CD14-positive monocyte (primary cell): ENCODE measurements around the gene PTPRD. TPM values are rescaled to one million over a fixed set of nuclear protein-coding genes. Genes with fewer than 3 reads are reported as not detected.

Experiments
- DNase-seq, 3 donors: peaks; one replicate each; pipeline ENCODE4 v3.0.0-alpha.2; 2011 to 2022
- H2AFZ ChIP-seq: 2 replicates; pipeline ENCODE4 v1.6.0; 2012; ENCODE audit warnings: mild to moderate bottlenecking, low read depth, low read length, inconsistent platforms; ENCODE audit not compliant: insufficient read depth, poor library complexity, severe bottlenecking
- H3K27ac ChIP-seq, 2 donors: 1 replicate in 1 of 2; 2 replicates in 1 of 2; pipeline ENCODE4 v1.5.1; 2012 to 2013; ENCODE audit warnings: low read length in 2 of 2, control low read depth in 1 of 2, inconsistent platforms in 1 of 2, low read depth in 1 of 2, mild to moderate bottlenecking in 1 of 2
- H3K27me3 ChIP-seq, 2 donors: one replicate each; pipeline versions ENCODE4 v1.6.0 to v1.6.1; 2011 to 2013; ENCODE audit warnings: low read length in 2 of 2; ENCODE audit not compliant: control insufficient read depth in 2 of 2, insufficient read depth in 2 of 2
- H3K36me3 ChIP-seq, 2 donors: replicated peaks in 1 of 2; 1 replicate in 1 of 2; 2 replicates in 1 of 2; pipeline versions ENCODE4 v1.5.1 to v1.6.1; 2012 to 2013; ENCODE audit warnings: low read length in 2 of 2, control low read depth in 1 of 2, inconsistent platforms in 1 of 2, mild to moderate bottlenecking in 1 of 2; ENCODE audit not compliant: insufficient read depth in 2 of 2, control insufficient read depth in 1 of 2
- H3K4me1 ChIP-seq, 2 donors: 1 replicate in 1 of 2; 2 replicates in 1 of 2; pipeline versions ENCODE4 v1.5.1 to v1.6.1; 2012 to 2013; ENCODE audit warnings: low read length in 2 of 2, control low read depth in 1 of 2, inconsistent platforms in 1 of 2, mild to moderate bottlenecking in 1 of 2, moderate library complexity in 1 of 2; ENCODE audit not compliant: insufficient read depth in 2 of 2, control insufficient read depth in 1 of 2
- H3K4me2 ChIP-seq: replicated peaks from 2 replicates; pipeline ENCODE3; 2012; ENCODE audit warnings: low read length, moderate library complexity, mild to moderate bottlenecking; ENCODE audit not compliant: poor library complexity, severe bottlenecking; ENCODE audit errors: extremely low read depth
- H3K4me3 ChIP-seq, 3 experiments: fragments of 200-600 bp in 1 of 3; sonication (generic) in 1 of 3; replicated peaks in 1 of 3; 1 replicate in 2 of 3; 2 replicates in 1 of 3; pipeline ENCODE4 v1.5.1; 2011 to 2013; ENCODE audit warnings: low read length in 3 of 3, mild to moderate bottlenecking in 3 of 3, control low read depth in 2 of 3, low read depth in 2 of 3, inconsistent platforms in 1 of 3, moderate library complexity in 1 of 3
- H3K79me2 ChIP-seq: 2 replicates; pipeline ENCODE4 v1.6.0; 2012; ENCODE audit warnings: mild to moderate bottlenecking, control low read depth, inconsistent platforms, low read length, moderate library complexity; ENCODE audit not compliant: insufficient read depth
- H3K9ac ChIP-seq: 2 replicates; pipeline ENCODE4 v1.6.0; 2017; ENCODE audit warnings: low read length, mild to moderate bottlenecking; ENCODE audit not compliant: insufficient read depth, poor library complexity, severe bottlenecking
- H3K9me3 ChIP-seq, 2 donors: replicated peaks in 1 of 2; 1 replicate in 1 of 2; 2 replicates in 1 of 2; pipeline versions ENCODE4 v1.5.1 to v1.6.1; 2012 to 2013; ENCODE audit warnings: low read length in 2 of 2, control low read depth in 1 of 2; ENCODE audit not compliant: control insufficient read depth in 1 of 2, insufficient read depth in 1 of 2
- H4K20me1 ChIP-seq: 2 replicates; pipeline ENCODE4 v1.6.0; 2012; ENCODE audit warnings: mild to moderate bottlenecking, low read length, control low read depth, moderate library complexity; ENCODE audit not compliant: insufficient read depth
- H3K27ac Mint-ChIP-seq, 7 donors: one replicate each; pipeline ENCODE4 v1.8.0; 2020; ENCODE audit warnings: mild to moderate bottlenecking in 7 of 7, mixed read lengths in 7 of 7, moderate library complexity in 6 of 7, inconsistent platforms in 2 of 7
- H3K27me3 Mint-ChIP-seq, 3 donors: one replicate each; pipeline ENCODE4 v1.8.0; 2021 to 2022; ENCODE audit warnings: low read depth in 3 of 3, mild to moderate bottlenecking in 3 of 3, mixed read lengths in 3 of 3, moderate library complexity in 3 of 3, inconsistent platforms in 1 of 3
- H3K36me3 Mint-ChIP-seq, 2 donors: one replicate each; pipeline ENCODE4 v1.8.0; 2020; ENCODE audit warnings: mixed read lengths in 2 of 2, inconsistent platforms in 1 of 2, mild to moderate bottlenecking in 1 of 2
- H3K4me1 Mint-ChIP-seq: one replicate; pipeline ENCODE4 v1.8.0; 2020; ENCODE audit warnings: mild to moderate bottlenecking, mixed read lengths
- H3K4me3 Mint-ChIP-seq, 2 donors: one replicate each; pipeline ENCODE4 v1.8.0; 2020; ENCODE audit warnings: mild to moderate bottlenecking in 2 of 2, mixed read lengths in 2 of 2, moderate library complexity in 1 of 2
- H3K9me3 Mint-ChIP-seq, 7 donors: one replicate each; pipeline ENCODE4 v1.8.0; 2020 to 2022; ENCODE audit warnings: mixed read lengths in 7 of 7, mild to moderate bottlenecking in 6 of 7, moderate library complexity in 6 of 7, inconsistent platforms in 2 of 7
- WGBS: methylation state at CpG from one replicate; pipeline ENCODE4 v1.1.5; 2013; ENCODE audit warnings: missing lambda C conversion rate; ENCODE audit not compliant: insufficient coverage; 5-methylcytosine and 5-hydroxymethylcytosine counted together
- intact Hi-C, 2 donors: fragments of 100-400 bp; cut with micrococcal nuclease; formaldehyde crosslinking; loops; one replicate each; pipeline versions ENCODE4 v1.15.0 to v1.15.1; 2023
- polyA plus RNA-seq, 3 donors: library from polyadenylated mRNA; depleted of rRNA in 1 of 3; unstranded in 2 of 3; stranded (reverse) in 1 of 3; fragments of 300-500 nt in 2 of 3; fragments of >200 nt in 1 of 3; fragmentation: Illumina TruSeq in 2 of 3; gene quantifications; 1 replicate in 2 of 3; 2 replicates in 1 of 3; pipeline ENCODE4 v1.2.3, GENCODE V29; 2012 to 2021
- TF ChIP-seq, protein P1 (sequence below): fragments of 200-600 bp; IDR thresholded peaks from one replicate; pipeline ENCODE4 v1.8.0; 2022; ENCODE audit warnings: antibody characterized with exemption, mild to moderate bottlenecking

Gene PTPRD
- polyA plus RNA-seq, 3 donors = not detected

- H3K27ac ChIP-seq = no peak overlapping the region
- H3K9me3 ChIP-seq = no peaks in the 10 kb centered on the region
- H3K36me3 ChIP-seq = no peaks in the 10 kb centered on the region
- H3K4me3 ChIP-seq = no peak overlapping the region
- WGBS = no CpG with 5 or more reads among the region's 1 CpG
- H3K79me2 ChIP-seq = no peaks in the 10 kb centered on the region
- Mint-ChIP-seq H3K36me3 (no peaks in the 10 kb centered on the region), H3K9me3 (peaks cover 0 to 3% (median 0%) of the 10 kb centered on the region in 7 donors), H3K4me1 (no peaks in the 10 kb centered on the region), H3K27me3 (no peaks in the 10 kb centered on the region), H3K27ac (peak overlapping the region in 1 of 7 donors; percentile 54), H3K4me3 (no peak overlapping the region)
- H4K20me1 ChIP-seq = no peaks in the 10 kb centered on the region
- DNase-seq = no peak
- intact Hi-C loops = no loop called here
- H3K4me1 ChIP-seq = no peaks in the 10 kb centered on the region
- no peak overlapping the region for H2AFZ ChIP-seq
- no peaks in the 10 kb centered on the region for H3K27me3 ChIP-seq
- no peak overlapping the region for H3K4me2 ChIP-seq
- no peak overlapping the region for H3K9ac ChIP-seq
- TF ChIP-seq, protein P1, sequence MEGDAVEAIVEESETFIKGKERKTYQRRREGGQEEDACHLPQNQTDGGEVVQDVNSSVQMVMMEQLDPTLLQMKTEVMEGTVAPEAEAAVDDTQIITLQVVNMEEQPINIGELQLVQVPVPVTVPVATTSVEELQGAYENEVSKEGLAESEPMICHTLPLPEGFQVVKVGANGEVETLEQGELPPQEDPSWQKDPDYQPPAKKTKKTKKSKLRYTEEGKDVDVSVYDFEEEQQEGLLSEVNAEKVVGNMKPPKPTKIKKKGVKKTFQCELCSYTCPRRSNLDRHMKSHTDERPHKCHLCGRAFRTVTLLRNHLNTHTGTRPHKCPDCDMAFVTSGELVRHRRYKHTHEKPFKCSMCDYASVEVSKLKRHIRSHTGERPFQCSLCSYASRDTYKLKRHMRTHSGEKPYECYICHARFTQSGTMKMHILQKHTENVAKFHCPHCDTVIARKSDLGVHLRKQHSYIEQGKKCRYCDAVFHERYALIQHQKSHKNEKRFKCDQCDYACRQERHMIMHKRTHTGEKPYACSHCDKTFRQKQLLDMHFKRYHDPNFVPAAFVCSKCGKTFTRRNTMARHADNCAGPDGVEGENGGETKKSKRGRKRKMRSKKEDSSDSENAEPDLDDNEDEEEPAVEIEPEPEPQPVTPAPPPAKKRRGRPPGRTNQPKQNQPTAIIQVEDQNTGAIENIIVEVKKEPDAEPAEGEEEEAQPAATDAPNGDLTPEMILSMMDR = no peak
Measured at GRCh38 chr9:8668751-8669150, 1944.1 kb downstream of the PTPRD start.

- H3K36me3 ChIP-seq = no peaks in the 10 kb centered on the region
- H3K4me3 ChIP-seq = no peak overlapping the region
- H3K27me3 ChIP-seq = no peaks in the 10 kb centered on the region
- H4K20me1 ChIP-seq = no peaks in the 10 kb centered on the region
- no peak overlapping the region for H3K27ac ChIP-seq
- no peak overlapping the region for H3K4me3 Mint-ChIP-seq
- no peaks in the 10 kb centered on the region for H3K27me3 Mint-ChIP-seq
- intact Hi-C loops = no loop called here
- 100% methylated on average over 1 of the region's 3 CpGs for WGBS
- TF ChIP-seq, protein P1 = no peak
- no peaks in the 10 kb centered on the region for H3K9me3 ChIP-seq
- peaks cover 0 to 3% (median 0%) of the 10 kb centered on the region in 7 donors for H3K9me3 Mint-ChIP-seq
- H3K4me1 ChIP-seq = no peaks in the 10 kb centered on the region
- no peak overlapping the region for H3K4me2 ChIP-seq
- H3K36me3 Mint-ChIP-seq = no peaks in the 10 kb centered on the region
- DNase-seq = no peak
- H3K27ac Mint-ChIP-seq = no peak overlapping the region
- no peaks in the 10 kb centered on the region for H3K4me1 Mint-ChIP-seq
- no peak overlapping the region for H2AFZ ChIP-seq
- H3K79me2 ChIP-seq = no peaks in the 10 kb centered on the region
- H3K9ac ChIP-seq = no peak overlapping the region
Measured at GRCh38 chr9:8668231-8668630, 1944.6 kb downstream of the PTPRD start.
